Panc1 (cell line): ENCODE results near the gene SPOCK1. TPM values are rescaled to one million over a fixed set of nuclear protein-coding genes. Genes with fewer than 3 reads are reported as not detected.

Experiments
- ATAC-seq: fragments of 200-7000 bp; cut with Tn5 transposase; 2 replicates; pipeline ENCODE4 v1.9.1; 2020; ENCODE audit warnings: mild to moderate bottlenecking, moderate library complexity
- BruUV-seq: library from RNA; stranded (reverse); fragments of 400-500 nt; replicated peaks from 2 replicates; lab custom pipeline; 2021; lab: Mats Ljungman, UMichigan
- CTCF ChIA-PET: fragments of 300-600 bp; sonication (Branson Sonifier 250); formaldehyde crosslinking; loops from one replicate; lab custom pipeline; 2022; ENCODE audit warnings: antibody characterized with exemption; lab: Charles Lee
- POLR2A ChIA-PET: fragments of 300-600 bp; sonication (Branson Sonifier 250); formaldehyde crosslinking; loops from one replicate; lab custom pipeline; 2022; ENCODE audit warnings: antibody characterized with exemption; lab: Charles Lee
- DNase-seq: peaks from one replicate; pipeline ENCODE4 v3.0.0-alpha.2; 2010; ENCODE audit warnings: low read depth, low spot score
- H3K27ac ChIP-seq: 2 replicates; pipeline ENCODE4 v1.5.1; 2011; ENCODE audit warnings: mild to moderate bottlenecking, low read length, inconsistent platforms
- H3K27me3 ChIP-seq: fragments of 200-500 bp; sonication (Bioruptor generic); 2 replicates; pipeline ENCODE4 v1.6.0; 2014; ENCODE audit warnings: low read length, inconsistent platforms; ENCODE audit not compliant: control insufficient read depth, insufficient read depth
- H3K36me3 ChIP-seq: fragments of 200-500 bp; sonication (Bioruptor generic); 2 replicates; pipeline ENCODE4 v1.5.1; 2014; ENCODE audit warnings: inconsistent platforms, mild to moderate bottlenecking, low read length, moderate library complexity; ENCODE audit not compliant: control insufficient read depth, insufficient read depth
- H3K4me1 ChIP-seq: 2 replicates; pipeline ENCODE4 v1.5.1; 2011; ENCODE audit warnings: inconsistent platforms, mild to moderate bottlenecking, low read length, moderate library complexity; ENCODE audit not compliant: control insufficient read depth, insufficient read depth
- H3K4me3 ChIP-seq, 2 experiments: 2 replicates each; pipeline ENCODE4 v1.5.1; 2011 to 2012; ENCODE audit warnings: low read depth in 2 of 2, low read length in 2 of 2, mild to moderate bottlenecking in 2 of 2, inconsistent platforms in 1 of 2, moderate library complexity in 1 of 2
- H3K9me3 ChIP-seq: fragments of 200-500 bp; sonication (Bioruptor generic); 2 replicates; pipeline ENCODE4 v1.5.1; 2014; ENCODE audit warnings: low read depth, mild to moderate bottlenecking, inconsistent platforms, low read length, moderate library complexity; ENCODE audit not compliant: control insufficient read depth, insufficient read depth
- CTCF ChIP-seq: fragments of 450-650 bp; IDR thresholded peaks from 2 replicates; pipeline ENCODE4 v1.5.1; 2017; ENCODE audit warnings: mild to moderate bottlenecking
- POLR2AphosphoS5 ChIP-seq: IDR thresholded peaks from 2 replicates; pipeline ENCODE4 v1.6.1; 2012; ENCODE audit warnings: mild to moderate bottlenecking, low read depth, low read length, moderate library complexity
- SIN3A ChIP-seq: IDR thresholded peaks from 2 replicates; pipeline ENCODE4 v1.6.1; 2012; ENCODE audit warnings: low read depth, mild to moderate bottlenecking, low read length, moderate library complexity, borderline replicate concordance; ENCODE audit not compliant: insufficient read depth
- TCF7L2 ChIP-seq: IDR thresholded peaks from 2 replicates; pipeline ENCODE4 v1.6.1; 2011; ENCODE audit warnings: mild to moderate bottlenecking, low read depth, low read length, inconsistent platforms
- in situ Hi-C: cut with HindIII; loops from 2 replicates; pipeline ENCODE4 v1.10.0; 2016; ENCODE audit warnings: low sequenced_read_pairs, low pct_unique_long_range_greater_than_20kb
- intact Hi-C: fragments of 100-400 bp; cut with micrococcal nuclease; formaldehyde crosslinking; loops from one replicate; pipeline ENCODE4 v1.10.0; 2022; ENCODE audit not compliant: unreplicated experiment
- total RNA-seq: library from RNA; stranded (reverse); gene quantifications from one replicate; pipeline ENCODE4 v1.2.1, GENCODE V29; 2021; ENCODE audit not compliant: unreplicated experiment
- TF ChIP-seq, protein P1 (sequence below), 2 experiments: IDR thresholded peaks; 2 replicates each; pipeline ENCODE4 v1.6.1; 2011 to 2012; ENCODE audit warnings: low read depth in 2 of 2, control low read depth in 1 of 2, low read length in 1 of 2, mild to moderate bottlenecking in 1 of 2, moderate library complexity in 1 of 2; ENCODE audit not compliant: insufficient read depth in 1 of 2

SPOCK1 gene
- total RNA-seq, 1 experiment from 2014 or later, result 15.6 TPM

DNA sequence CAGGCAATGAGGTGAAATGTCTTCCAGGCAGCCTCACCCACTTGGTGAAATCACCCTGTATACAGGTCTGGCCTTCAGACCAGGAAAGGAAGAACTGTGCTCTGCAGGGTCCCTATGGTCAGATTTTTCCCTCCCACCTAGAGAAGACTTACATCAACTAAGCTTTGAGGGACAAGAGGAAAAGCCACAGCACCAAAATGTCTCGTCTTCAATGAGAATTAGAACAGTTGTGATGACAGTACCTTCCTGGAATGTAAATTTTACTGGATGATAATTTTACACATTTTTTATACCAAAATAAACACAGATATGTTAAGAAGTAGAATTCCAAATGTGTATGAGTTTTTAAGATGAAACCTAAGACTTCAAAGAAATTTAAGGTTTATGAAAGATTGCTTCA, 283.9 kb downstream of the SPOCK1 start:
- Histone ChIP-seq H3K4me1 (no peaks in the 10 kb centered on the region), H3K36me3 (no peaks in the 10 kb centered on the region), H3K9me3 (no peaks in the 10 kb centered on the region), H3K27me3 (no peaks in the 10 kb centered on the region), H3K4me3 (no peak overlapping the region), H3K27ac (no peak overlapping the region)
- ChIA-PET POLR2A (no interaction called here), CTCF (interaction anchor here (0.7 kb wide), 1 partner anchor 370 kb away, joined by 3 read pairs; no protein-coding TSS in a partner anchor)
- ATAC-seq (no peak), DNase-seq (no peak)
- no TSS peak for BruUV-seq
- intact Hi-C loops (no loop called here), in situ Hi-C loops (no loop called here)
- TF ChIP-seq POLR2AphosphoS5 (no peak), CTCF (no peak), TCF7L2 (no peak), SIN3A (no peak)
- TF ChIP-seq, protein P1, sequence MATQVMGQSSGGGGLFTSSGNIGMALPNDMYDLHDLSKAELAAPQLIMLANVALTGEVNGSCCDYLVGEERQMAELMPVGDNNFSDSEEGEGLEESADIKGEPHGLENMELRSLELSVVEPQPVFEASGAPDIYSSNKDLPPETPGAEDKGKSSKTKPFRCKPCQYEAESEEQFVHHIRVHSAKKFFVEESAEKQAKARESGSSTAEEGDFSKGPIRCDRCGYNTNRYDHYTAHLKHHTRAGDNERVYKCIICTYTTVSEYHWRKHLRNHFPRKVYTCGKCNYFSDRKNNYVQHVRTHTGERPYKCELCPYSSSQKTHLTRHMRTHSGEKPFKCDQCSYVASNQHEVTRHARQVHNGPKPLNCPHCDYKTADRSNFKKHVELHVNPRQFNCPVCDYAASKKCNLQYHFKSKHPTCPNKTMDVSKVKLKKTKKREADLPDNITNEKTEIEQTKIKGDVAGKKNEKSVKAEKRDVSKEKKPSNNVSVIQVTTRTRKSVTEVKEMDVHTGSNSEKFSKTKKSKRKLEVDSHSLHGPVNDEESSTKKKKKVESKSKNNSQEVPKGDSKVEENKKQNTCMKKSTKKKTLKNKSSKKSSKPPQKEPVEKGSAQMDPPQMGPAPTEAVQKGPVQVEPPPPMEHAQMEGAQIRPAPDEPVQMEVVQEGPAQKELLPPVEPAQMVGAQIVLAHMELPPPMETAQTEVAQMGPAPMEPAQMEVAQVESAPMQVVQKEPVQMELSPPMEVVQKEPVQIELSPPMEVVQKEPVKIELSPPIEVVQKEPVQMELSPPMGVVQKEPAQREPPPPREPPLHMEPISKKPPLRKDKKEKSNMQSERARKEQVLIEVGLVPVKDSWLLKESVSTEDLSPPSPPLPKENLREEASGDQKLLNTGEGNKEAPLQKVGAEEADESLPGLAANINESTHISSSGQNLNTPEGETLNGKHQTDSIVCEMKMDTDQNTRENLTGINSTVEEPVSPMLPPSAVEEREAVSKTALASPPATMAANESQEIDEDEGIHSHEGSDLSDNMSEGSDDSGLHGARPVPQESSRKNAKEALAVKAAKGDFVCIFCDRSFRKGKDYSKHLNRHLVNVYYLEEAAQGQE (IDR thresholded peaks at IDR 0.05; ENCODE audit: insufficient read depth in 1 of 2, low read depth in 2 of 2, low read length in 1 of 2), result no peak

- DNase-seq (no peak), ATAC-seq (no peak)
- Histone ChIP-seq H3K27me3 (no peaks in the 10 kb centered on the region), H3K36me3 (no peaks in the 10 kb centered on the region), H3K4me1 (no peaks in the 10 kb centered on the region), H3K9me3 (no peaks in the 10 kb centered on the region), H3K27ac (no peak overlapping the region), H3K4me3 (no peak overlapping the region)
- in situ Hi-C loops (no loop called here), intact Hi-C loops (no loop called here)
- TF ChIP-seq, protein P1 (IDR thresholded peaks at IDR 0.05; ENCODE audit: insufficient read depth in 1 of 2, low read depth in 2 of 2, low read length in 1 of 2), result no peak
- TF ChIP-seq SIN3A (no peak), TCF7L2 (no peak), CTCF (no peak)
- no TSS peak for BruUV-seq
- CTCF ChIA-PET, result interaction anchor here (0.7 kb wide), 1 partner anchor 371 kb away, joined by 3 read pairs; no protein-coding TSS in a partner anchor
- POLR2A ChIA-PET, result no interaction called here
These were observed 284.5 kb downstream of the SPOCK1 start for GRCh38 chr5:137214446-137215189.
